Activated naive CD8-positive, alpha-beta T cell treated with anti-CD3 and anti-CD28 coated beads for 36 hours (primary cell): ENCODE measurements around the gene PALM3. TPM values are rescaled to one million over a fixed set of nuclear protein-coding genes. Genes with fewer than 3 reads are reported as not detected.
A peak's percentile ranks its signal among the peaks of the same experiment; 100 is the strongest.

ENCODE experiments used
- DNase-seq: peaks from one replicate; pipeline ENCODE4 v3.0.0; 2021
- H3K27ac Mint-ChIP-seq: one replicate; pipeline ENCODE4 v1.8.0; 2022; ENCODE audit warnings: mild to moderate bottlenecking, moderate library complexity, mixed read lengths
- H3K27me3 Mint-ChIP-seq: one replicate; pipeline ENCODE4 v1.8.0; 2022; ENCODE audit warnings: mild to moderate bottlenecking, mixed read lengths
- H3K36me3 Mint-ChIP-seq: one replicate; pipeline ENCODE4 v1.8.0; 2021; ENCODE audit warnings: mild to moderate bottlenecking, mixed read lengths
- H3K4me1 Mint-ChIP-seq: one replicate; pipeline ENCODE4 v1.8.0; 2021; ENCODE audit warnings: mixed read lengths
- H3K4me3 Mint-ChIP-seq: one replicate; pipeline ENCODE4 v1.8.0; 2022; ENCODE audit warnings: mild to moderate bottlenecking, moderate library complexity, mixed read lengths
- H3K9me3 Mint-ChIP-seq: one replicate; pipeline ENCODE4 v1.8.0; 2022; ENCODE audit warnings: mixed read lengths
- total RNA-seq, 2 experiments: library from RNA; stranded (reverse); gene quantifications; one replicate each; pipeline ENCODE4 v1.2.3, GENCODE V29; 2021

PALM3 gene
- total RNA-seq, 2 experiments from 2014 or later = not detected

DNA sequence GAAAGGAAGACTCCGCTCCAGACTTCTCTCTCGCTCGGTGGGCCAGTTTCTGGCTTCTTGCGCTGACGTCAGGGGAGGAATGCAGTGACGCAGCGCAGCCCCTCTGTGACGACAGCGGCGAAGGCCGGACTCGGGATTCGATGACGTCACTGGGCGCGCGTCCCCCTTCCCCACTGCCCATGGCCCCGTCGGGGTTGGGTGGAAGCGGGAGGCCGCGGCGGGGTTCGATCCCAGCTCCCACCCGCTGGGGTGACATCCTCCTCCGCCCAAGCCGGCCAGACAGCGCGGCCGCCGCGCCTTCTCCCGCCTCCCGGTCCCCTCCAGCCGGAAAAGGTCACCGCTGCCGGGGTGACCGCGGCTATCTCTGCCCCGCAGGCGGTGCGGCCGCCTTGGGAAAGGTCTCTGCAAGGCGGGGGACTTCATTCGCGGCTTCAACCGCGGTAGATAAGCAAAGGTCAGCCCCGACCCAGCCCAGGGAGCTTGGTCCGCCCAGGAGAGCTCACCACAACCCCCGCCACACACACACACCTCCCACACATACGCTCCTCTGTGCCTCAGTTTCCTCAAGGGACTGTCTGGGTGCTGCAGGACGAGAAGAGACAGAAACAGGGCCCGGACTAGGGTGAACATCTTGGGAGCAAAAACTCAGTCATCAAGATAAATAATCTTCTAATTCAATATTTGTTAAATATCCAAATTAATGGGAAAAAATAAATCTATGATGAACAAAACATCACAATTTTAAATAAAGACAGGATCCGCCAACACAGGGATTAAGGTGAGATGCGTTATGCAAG lies 54.9 kb downstream of the PALM3 start:
- peaks cover 35% of the 10 kb centered on the region for H3K4me1 Mint-ChIP-seq
- no peaks in the 10 kb centered on the region for H3K36me3 Mint-ChIP-seq
- no peak for DNase-seq
- no peaks in the 10 kb centered on the region for H3K9me3 Mint-ChIP-seq
- H3K27me3 Mint-ChIP-seq = no peaks in the 10 kb centered on the region
- H3K4me3 Mint-ChIP-seq = peak overlapping the region; percentile 92
- peak overlapping the region; percentile 99 for H3K27ac Mint-ChIP-seq

DNA sequence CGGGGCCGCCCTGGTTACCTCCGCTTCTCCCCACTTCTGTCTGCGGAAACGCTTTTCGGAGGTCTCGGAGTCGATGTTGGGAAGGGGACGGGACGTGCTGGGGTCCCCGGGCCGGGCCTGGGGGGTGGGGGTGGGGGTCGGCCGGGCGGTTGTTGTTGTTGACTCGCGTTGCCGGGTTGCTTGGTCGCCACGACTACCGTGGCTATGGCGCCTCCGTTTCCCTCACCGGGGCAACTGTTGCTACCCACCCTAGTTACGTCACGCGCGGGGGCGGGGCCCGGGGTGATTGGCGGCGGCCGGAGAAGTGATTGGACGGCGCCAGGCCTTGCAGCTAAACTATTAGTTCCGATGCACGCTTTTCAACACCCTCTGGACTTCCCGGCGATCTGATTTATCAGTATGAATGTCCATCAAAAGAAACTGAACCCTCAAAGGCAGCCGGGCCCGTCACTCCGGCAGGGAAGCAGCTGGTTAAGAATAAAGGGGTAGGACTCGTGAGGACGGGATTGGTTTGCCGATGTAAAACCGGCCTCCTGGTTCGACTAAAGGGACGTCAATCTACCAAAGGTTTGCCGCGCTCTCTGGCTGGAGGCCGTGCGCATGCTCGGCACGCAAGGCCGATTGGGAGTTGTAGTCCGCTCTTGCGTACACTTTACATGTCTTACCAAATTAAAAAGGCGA lies 55.7 kb downstream of the PALM3 start, which contains the start of gene RFX1:
Gene RFX1, minus strand, starts transcription at position 236 of the 681 bp plus-strand sequence. CDS start 12,477 bp downstream, outside the sequence.
- H3K36me3 Mint-ChIP-seq = no peaks in the 10 kb centered on the region
- H3K4me3 Mint-ChIP-seq = peak within 1 kb of the TSS; percentile 92
- peaks cover 40% of the 10 kb centered on the region for H3K4me1 Mint-ChIP-seq
- H3K27ac Mint-ChIP-seq = peak within 1 kb of the TSS; percentile 99
- no peaks in the 10 kb centered on the region for H3K27me3 Mint-ChIP-seq
- DNase-seq = peak; percentile 100
- no peaks in the 10 kb centered on the region for H3K9me3 Mint-ChIP-seq

DNA sequence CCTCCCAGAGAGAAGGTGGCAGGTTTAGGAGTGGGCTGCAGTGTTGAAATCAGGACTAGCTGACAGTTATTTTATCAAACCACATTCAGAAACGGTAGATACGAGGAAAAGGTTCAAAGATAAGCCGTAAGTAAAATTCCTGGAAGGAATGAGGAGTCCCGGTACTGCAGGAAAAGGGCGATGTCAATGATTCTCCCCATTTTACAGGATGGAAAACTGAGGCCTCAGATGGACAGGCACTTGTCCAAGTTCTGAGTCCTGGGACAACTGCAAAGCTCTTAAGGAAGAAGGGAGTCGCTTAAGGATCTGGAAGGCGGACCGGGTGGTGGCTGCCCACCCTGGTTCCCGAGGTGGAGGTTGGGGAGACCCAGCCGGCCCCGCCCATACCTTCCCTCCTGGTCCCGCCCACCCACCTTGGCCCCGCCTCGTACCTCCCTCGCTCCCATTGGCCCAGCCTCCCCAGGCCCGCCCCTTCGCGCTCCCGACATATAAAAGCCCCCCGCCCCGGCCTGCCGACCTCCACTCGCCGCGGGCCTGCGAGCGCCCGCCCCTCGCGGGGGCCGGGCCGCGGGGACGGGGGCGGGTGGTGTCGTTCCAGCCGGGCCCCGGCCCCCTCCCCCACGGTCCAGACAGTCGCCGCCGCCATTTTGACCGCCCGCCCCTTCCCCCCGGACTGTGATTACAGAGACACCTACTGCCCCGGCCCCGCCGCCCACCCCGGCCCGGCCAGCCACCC lies 56.4 kb downstream of the PALM3 start:
- H3K9me3 Mint-ChIP-seq = no peaks in the 10 kb centered on the region
- H3K36me3 Mint-ChIP-seq = peaks cover 5% of the 10 kb centered on the region
- H3K4me1 Mint-ChIP-seq = peaks cover 45% of the 10 kb centered on the region
- H3K27me3 Mint-ChIP-seq = no peaks in the 10 kb centered on the region
- H3K27ac Mint-ChIP-seq = peak overlapping the region; percentile 99
- peak; percentile 90 for DNase-seq
- H3K4me3 Mint-ChIP-seq = peak overlapping the region; percentile 92

DNA sequence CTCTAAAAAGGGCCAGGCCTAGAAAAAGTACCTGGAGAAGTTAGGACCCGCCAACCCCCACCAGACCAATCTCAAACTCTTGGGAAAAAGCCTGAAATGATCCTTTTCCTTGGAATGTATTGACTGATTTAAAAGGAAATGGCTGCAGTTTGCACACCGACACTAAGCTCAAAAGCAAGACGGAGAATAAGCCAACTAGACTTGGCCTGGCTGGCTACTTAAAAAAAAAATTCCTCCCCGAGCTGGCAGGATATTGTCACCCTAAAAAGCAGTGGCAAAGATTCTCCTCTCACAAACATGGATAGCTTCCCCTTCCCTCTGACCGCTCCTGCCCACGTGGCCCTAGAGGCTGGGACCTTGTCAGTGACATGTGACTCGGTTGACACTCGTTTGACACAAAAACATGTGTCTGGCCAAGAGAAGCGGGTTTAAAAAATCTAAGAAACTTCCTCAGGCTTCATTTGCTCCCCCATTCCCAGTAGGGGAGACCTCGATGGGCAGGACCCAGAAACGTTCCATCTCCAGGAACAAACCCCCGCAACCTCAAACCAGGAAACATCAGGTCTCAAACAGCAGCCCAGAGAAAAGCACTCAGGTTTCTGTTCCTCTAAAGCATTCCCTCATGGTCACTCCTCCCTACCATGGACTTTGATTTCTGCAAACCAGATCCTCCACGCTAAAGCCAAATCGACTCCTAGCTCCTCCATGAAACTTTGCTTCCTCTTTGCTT lies 57.1 kb downstream of the PALM3 start:
- H3K27me3 Mint-ChIP-seq = no peaks in the 10 kb centered on the region
- peak overlapping the region; percentile 90 for H3K27ac Mint-ChIP-seq
- peaks cover 3% of the 10 kb centered on the region for H3K9me3 Mint-ChIP-seq
- DNase-seq = no peak
- H3K4me1 Mint-ChIP-seq = peaks cover 48% of the 10 kb centered on the region
- peak overlapping the region; percentile 85 for H3K4me3 Mint-ChIP-seq
- H3K36me3 Mint-ChIP-seq = peaks cover 12% of the 10 kb centered on the region

Other genes with a start within 250 kb of the PALM3 start
- gene NANOS3, start 184.9 kb downstream of the PALM3 start, total RNA-seq = under 1 TPM; 0.70 to 0.80 TPM
- 1 to 10 TPM; 6.9 to 7.3 TPM for gene BRME1, start 156.0 kb downstream of the PALM3 start, total RNA-seq
- gene CC2D1A, start 155.9 kb downstream of the PALM3 start, total RNA-seq = 10 to 100 TPM; 24.4 to 25.0 TPM
- gene PODNL1, start 123.7 kb downstream of the PALM3 start, total RNA-seq = not detected
- 10 to 100 TPM; 54.3 to 54.6 TPM for gene DCAF15, start 109.6 kb downstream of the PALM3 start, total RNA-seq
- gene RFX1, start 55.8 kb downstream of the PALM3 start, total RNA-seq = 10 to 100 TPM in 1 of 2 experiments, 1 to 10 TPM in 1; 9.9 to 11.4 TPM
- gene RLN3, start 33.9 kb downstream of the PALM3 start, total RNA-seq = not detected
- 10 to 100 TPM; 48.2 to 48.5 TPM for gene IL27RA, start 30.3 kb downstream of the PALM3 start, total RNA-seq
- gene MISP3, start 10.7 kb upstream of the PALM3 start, total RNA-seq = under 1 TPM; 0.20 to 0.31 TPM
- not detected for gene C19orf67, start 23.7 kb upstream of the PALM3 start, total RNA-seq
- 10 to 100 TPM; 66.7 to 68.0 TPM for gene SAMD1, start 28.7 kb upstream of the PALM3 start, total RNA-seq
- gene PRKACA, start 55.7 kb upstream of the PALM3 start, total RNA-seq = 10 to 100 TPM; 54.3 to 56.0 TPM
- 10 to 100 TPM; 77.5 to 78.5 TPM for gene ASF1B, start 74.5 kb upstream of the PALM3 start, total RNA-seq
- gene ADGRL1, start 144.1 kb upstream of the PALM3 start, total RNA-seq = 1 to 10 TPM; 8.5 to 9.5 TPM